ENCODE results near the gene MRFAP1. TPM values are rescaled to one million over a fixed set of nuclear protein-coding genes. Genes with fewer than 3 reads are reported as not detected.

The MRFAP1 gene
- total and polyA plus RNA-seq, 2 of the 4 experiments (the other 2 are of a cell fraction) = 65.4 to 268 TPM

- POLR2A ChIA-PET (ENCODE audit: unreplicated experiment) = no interaction called here
- dilution Hi-C loops (cut with HindIII; ENCODE audit: low sequenced_read_pairs, unreplicated experiment) = no loop called here
These were observed 48.7 kb upstream of the MRFAP1 start for GRCh38 chr4:6591781-6592180.

More at GRCh38 chr4:6591781-6592180, 48.7 kb upstream of the MRFAP1 start:
- H2BK15ac ChIP-seq (ENCODE audit: low read depth, low read length) = no peak overlapping the region
- H4K20me1 ChIP-seq (ENCODE audit: insufficient read depth, low read length) = no peaks in the 10 kb centered on the region
- no peak overlapping the region for H2BK5ac ChIP-seq (ENCODE audit: low read depth, low read length, poor library complexity, severe bottlenecking)
- H3K23ac ChIP-seq (ENCODE audit: low read depth, low read length) = no peak overlapping the region
- no peak overlapping the region for H2AK9ac ChIP-seq (replicated peaks; ENCODE audit: low read depth, low read length, poor library complexity)
- H3K14ac ChIP-seq (replicated peaks; ENCODE audit: low read depth, low read length) = no peak overlapping the region
- H3K9ac ChIP-seq (ENCODE audit: low read depth, low read length) = no peak overlapping the region
- TF ChIP-seq SMC3 (IDR thresholded peaks at IDR 0.05; ENCODE audit: low read depth, low read length) (no peak), RAD21 (IDR thresholded peaks at IDR 0.05; ENCODE audit: low read length) (no peak), MAFK (IDR thresholded peaks at IDR 0.05; ENCODE audit: low read depth, low read length) (no peak), USF2 (IDR thresholded peaks at IDR 0.05; ENCODE audit: low read depth, low read length) (no peak), BHLHE40 (IDR thresholded peaks at IDR 0.05; ENCODE audit: low read depth, low read length) (no peak), ELK1 (IDR thresholded peaks at IDR 0.05; ENCODE audit: borderline replicate concordance, low read depth, low read length) (no peak), FOS (IDR thresholded peaks at IDR 0.05; ENCODE audit: low read depth, low read length) (no peak), NFE2L2 (IDR thresholded peaks at IDR 0.05; ENCODE audit: low read depth, low read length) (no peak), MAZ (IDR thresholded peaks at IDR 0.05; ENCODE audit: borderline replicate concordance, low read depth, low read length) (no peak), CEBPB (IDR thresholded peaks at IDR 0.05; ENCODE audit: low read depth, low read length) (no peak), RCOR1 (IDR thresholded peaks at IDR 0.05; ENCODE audit: insufficient replicate concordance, low read length) (no peak), CTCF (conservative IDR thresholded peaks at IDR 0.05; ENCODE audit: low read depth, low read length) (no peak), MXI1 (IDR thresholded peaks at IDR 0.05; ENCODE audit: borderline replicate concordance, low read depth, low read length) (no peak), RFX5 (IDR thresholded peaks at IDR 0.05; ENCODE audit: low read depth, low read length) (no peak), POLR2A (IDR thresholded peaks at IDR 0.05; ENCODE audit: low read depth, low read length) (no peak), CHD1 (IDR thresholded peaks at IDR 0.05; ENCODE audit: low read depth, low read length) (no peak)
- H2AK5ac ChIP-seq (ENCODE audit: low read depth, low read length) = no peak overlapping the region
- BruUV-seq (replicated peaks) = no TSS peak
- in situ Hi-C loops (cut with MboI; ENCODE audit: low sequenced_read_pairs) = no loop called here
- no peaks in the 10 kb centered on the region for H3K79me1 ChIP-seq (ENCODE audit: low read depth in 1 of 2, low read length in 2 of 2)
- no peaks in the 10 kb centered on the region for H3K9me3 ChIP-seq (ENCODE audit: control insufficient read depth, insufficient read depth, low read length)
- H4K8ac ChIP-seq (ENCODE audit: low read depth in 2 of 2, low read length in 2 of 2) = no peak overlapping the region
- no peaks in the 10 kb centered on the region for H3K27me3 ChIP-seq (ENCODE audit: control insufficient read depth, insufficient read depth, low read length)
- no peak overlapping the region for H2BK120ac ChIP-seq (ENCODE audit: low read depth, low read length)
- no peak overlapping the region for H4K91ac ChIP-seq (ENCODE audit: insufficient read depth, low read depth, low read length)
- no peak for DNase-seq
- CTCF ChIA-PET = no interaction called here
- WGBS, 2 experiments (ENCODE audit: extremely low coverage in 2 of 2, insufficient read length in 1 of 2) = 76% methylated on average over 4 of the region's 9 CpGs; no CpG with 5 or more reads in 1 of the 2 experiments
- H3K18ac ChIP-seq (ENCODE audit: low read depth, low read length) = no peak overlapping the region
- peaks cover 26% of the 10 kb centered on the region for H3K36me3 ChIP-seq (ENCODE audit: control insufficient read depth, insufficient read depth, low read length)
- H3K4me2 ChIP-seq (ENCODE audit: low read depth, low read length) = no peak overlapping the region
- no peaks in the 10 kb centered on the region for H3K4me1 ChIP-seq (ENCODE audit: control insufficient read depth, insufficient read depth, low read length)
- no peak for ATAC-seq (ENCODE audit: low read depth)
- no peak overlapping the region for H4K5ac ChIP-seq (ENCODE audit: low read depth, low read length)
- H2AFZ ChIP-seq (replicated peaks; ENCODE audit: low read length, poor library complexity) = no peak overlapping the region
- intact Hi-C loops (cut with micrococcal nuclease) = no loop called here
- no peak overlapping the region for H3K27ac ChIP-seq (ENCODE audit: insufficient read depth, low read length)
- H3K56ac ChIP-seq (ENCODE audit: extremely low read depth, insufficient read depth, low read length) = no peak overlapping the region
- no peak overlapping the region for H3K4ac ChIP-seq (ENCODE audit: low read depth, low read length)
- no peaks in the 10 kb centered on the region for H3K9me1 ChIP-seq (ENCODE audit: insufficient read depth, low read length)
- no peak overlapping the region for H2BK20ac ChIP-seq (ENCODE audit: low read depth, low read length)
- H3K4me3 ChIP-seq (ENCODE audit: insufficient read depth, low read depth, low read length) = no peak overlapping the region
